Measurements from ENCODE around the gene KIF12.

KIF12 gene

GRCh38 chr9:114051281-114051680, 47.8 kb downstream of the KIF12 start:
- Histone ChIP-seq H3K4me2 (ENCODE audit: low read length) (no peak overlapping the region), H3K9me3 (ENCODE audit: low read length) (no peaks in the 10 kb centered on the region), H3K36me3 (ENCODE audit: insufficient read depth, low read length) (no peaks in the 10 kb centered on the region), H3K9ac (ENCODE audit: low read length) (no peak overlapping the region), H3K79me2 (ENCODE audit: insufficient read depth, low read length) (no peaks in the 10 kb centered on the region), H3K4me1 (ENCODE audit: insufficient read depth, low read length, severe bottlenecking) (no peaks in the 10 kb centered on the region), H3F3A (ENCODE audit: insufficient read depth, low read length) (no peaks in the 10 kb centered on the region), H3K9me2 (ENCODE audit: low read depth, low read length) (no peaks in the 10 kb centered on the region), H4K20me1 (ENCODE audit: insufficient read depth, low read length) (no peaks in the 10 kb centered on the region), H3K27me3 (ENCODE audit: insufficient read depth, low read length) (no peaks in the 10 kb centered on the region), H3K4me3 (ENCODE audit: low read depth, low read length, poor library complexity, severe bottlenecking) (no peak overlapping the region), H3K27ac (ENCODE audit: low read depth, low read length, poor library complexity, severe bottlenecking) (no peak overlapping the region), H2AFZ (ENCODE audit: low read length) (no peak overlapping the region)
- TF ChIP-seq EZH2 (IDR thresholded peaks at IDR 0.05; ENCODE audit: borderline replicate concordance, low read length) (no peak), CTCF (IDR thresholded peaks at IDR 0.05; ENCODE audit: low read length) (no peak)

GRCh38 chr9:114050646-114051045, 48.4 kb downstream of the KIF12 start:
- no peaks in the 10 kb centered on the region for H3K79me2 ChIP-seq (ENCODE audit: insufficient read depth, low read length)
- H3K4me1 ChIP-seq (ENCODE audit: insufficient read depth, low read length, severe bottlenecking) = no peaks in the 10 kb centered on the region
- no peaks in the 10 kb centered on the region for H3K36me3 ChIP-seq (ENCODE audit: insufficient read depth, low read length)
- H3K9me3 ChIP-seq (ENCODE audit: low read length) = no peaks in the 10 kb centered on the region
- H3K9me2 ChIP-seq (ENCODE audit: low read depth, low read length) = no peaks in the 10 kb centered on the region
- H3K4me2 ChIP-seq (ENCODE audit: low read length) = no peak overlapping the region
- H3K27me3 ChIP-seq (ENCODE audit: insufficient read depth, low read length) = no peaks in the 10 kb centered on the region
- no peak overlapping the region for H3K4me3 ChIP-seq (ENCODE audit: low read depth, low read length, poor library complexity, severe bottlenecking)
- H4K20me1 ChIP-seq (ENCODE audit: insufficient read depth, low read length) = no peaks in the 10 kb centered on the region
- no peak overlapping the region for H2AFZ ChIP-seq (ENCODE audit: low read length)
- H3F3A ChIP-seq (ENCODE audit: insufficient read depth, low read length) = no peaks in the 10 kb centered on the region
- TF ChIP-seq CTCF (IDR thresholded peaks at IDR 0.05; ENCODE audit: low read length) (no peak), EZH2 (IDR thresholded peaks at IDR 0.05; ENCODE audit: borderline replicate concordance, low read length) (no peak)
- H3K9ac ChIP-seq (ENCODE audit: low read length) = no peak overlapping the region
- no peak overlapping the region for H3K27ac ChIP-seq (ENCODE audit: low read depth, low read length, poor library complexity, severe bottlenecking)

- Histone ChIP-seq H3K27ac (ENCODE audit: low read depth, low read length, poor library complexity, severe bottlenecking) (no peak overlapping the region), H3K4me1 (ENCODE audit: insufficient read depth, low read length, severe bottlenecking) (no peaks in the 10 kb centered on the region), H3K4me2 (ENCODE audit: low read length) (no peak overlapping the region), H2AFZ (ENCODE audit: low read length) (no peak overlapping the region), H3F3A (ENCODE audit: insufficient read depth, low read length) (no peaks in the 10 kb centered on the region), H3K4me3 (ENCODE audit: low read depth, low read length, poor library complexity, severe bottlenecking) (no peak overlapping the region), H3K79me2 (ENCODE audit: insufficient read depth, low read length) (no peaks in the 10 kb centered on the region), H3K36me3 (ENCODE audit: insufficient read depth, low read length) (no peaks in the 10 kb centered on the region), H3K9me2 (ENCODE audit: low read depth, low read length) (no peaks in the 10 kb centered on the region), H3K27me3 (ENCODE audit: insufficient read depth, low read length) (no peaks in the 10 kb centered on the region), H3K9ac (ENCODE audit: low read length) (no peak overlapping the region), H4K20me1 (ENCODE audit: insufficient read depth, low read length) (no peaks in the 10 kb centered on the region), H3K9me3 (ENCODE audit: low read length) (no peaks in the 10 kb centered on the region)
- TF ChIP-seq EZH2 (IDR thresholded peaks at IDR 0.05; ENCODE audit: borderline replicate concordance, low read length) (no peak), CTCF (IDR thresholded peaks at IDR 0.05; ENCODE audit: low read length) (no peak)
These were observed 48.9 kb downstream of the KIF12 start for GRCh38 chr9:114050226-114050568.
